Measurements from ENCODE around the gene RGS7.

Gene RGS7

GRCh38 chr1:241202401-241202800, 154.6 kb downstream of the RGS7 start:
- no peaks in the 10 kb centered on the region for H3K9me3 ChIP-seq (ENCODE audit: insufficient read depth, low read depth, low read length)
- H3K79me2 ChIP-seq (ENCODE audit: insufficient read depth, low read length), result no peaks in the 10 kb centered on the region
- TF ChIP-seq CTCF (conservative IDR thresholded peaks at IDR 0.05; ENCODE audit: low read length) (no peak), EZH2phosphoT487 (IDR thresholded peaks at IDR 0.05; ENCODE audit: borderline replicate concordance) (no peak)
- no peak overlapping the region for H2AFZ ChIP-seq (ENCODE audit: low read length)
- no peak overlapping the region for H3K9ac ChIP-seq (ENCODE audit: low read depth, low read length, poor library complexity, severe bottlenecking)
- no peaks in the 10 kb centered on the region for H3F3A ChIP-seq (ENCODE audit: low read depth)
- no peaks in the 10 kb centered on the region for H4K20me1 ChIP-seq (ENCODE audit: insufficient read depth, low read length, poor library complexity, severe bottlenecking)
- no peaks in the 10 kb centered on the region for H3K9me2 ChIP-seq (replicated peaks; ENCODE audit: low read depth, low read length)
- H3K4me2 ChIP-seq (ENCODE audit: low read depth, low read length, poor library complexity, severe bottlenecking), result no peak overlapping the region
- no peak overlapping the region for H3K4me3 ChIP-seq (ENCODE audit: low read length, poor library complexity, severe bottlenecking)
- no peaks in the 10 kb centered on the region for H3K4me1 ChIP-seq (ENCODE audit: insufficient read depth, low read length, poor library complexity, severe bottlenecking)
- H3K27me3 ChIP-seq (ENCODE audit: insufficient read depth, low read length, poor library complexity, severe bottlenecking), result no peaks in the 10 kb centered on the region
- H3K36me3 ChIP-seq (ENCODE audit: insufficient read depth, low read length), result no peaks in the 10 kb centered on the region

GRCh38 chr1:241186716-241187115, 170.3 kb downstream of the RGS7 start:
- H3K79me2 ChIP-seq (ENCODE audit: insufficient read depth, low read length), result no peaks in the 10 kb centered on the region
- no peaks in the 10 kb centered on the region for H3K9me2 ChIP-seq (replicated peaks; ENCODE audit: low read depth, low read length)
- no peak overlapping the region for H3K4me3 ChIP-seq (ENCODE audit: low read length, poor library complexity, severe bottlenecking)
- H3K9ac ChIP-seq (ENCODE audit: low read depth, low read length, poor library complexity, severe bottlenecking), result no peak overlapping the region
- TF ChIP-seq CTCF (conservative IDR thresholded peaks at IDR 0.05; ENCODE audit: low read length), result no peak
- TF ChIP-seq EZH2phosphoT487 (IDR thresholded peaks at IDR 0.05; ENCODE audit: borderline replicate concordance), result no peak
- H3K36me3 ChIP-seq (ENCODE audit: insufficient read depth, low read length), result no peaks in the 10 kb centered on the region
- H3K9me3 ChIP-seq (ENCODE audit: insufficient read depth, low read depth, low read length), result peaks cover 10% of the 10 kb centered on the region
- H3K4me1 ChIP-seq (ENCODE audit: insufficient read depth, low read length, poor library complexity, severe bottlenecking), result no peaks in the 10 kb centered on the region
- H2AFZ ChIP-seq (ENCODE audit: low read length), result no peak overlapping the region
- H4K20me1 ChIP-seq (ENCODE audit: insufficient read depth, low read length, poor library complexity, severe bottlenecking), result no peaks in the 10 kb centered on the region
- no peaks in the 10 kb centered on the region for H3F3A ChIP-seq (ENCODE audit: low read depth)
- no peaks in the 10 kb centered on the region for H3K27me3 ChIP-seq (ENCODE audit: insufficient read depth, low read length, poor library complexity, severe bottlenecking)
- no peak overlapping the region for H3K4me2 ChIP-seq (ENCODE audit: low read depth, low read length, poor library complexity, severe bottlenecking)

- no peaks in the 10 kb centered on the region for H3K9me2 ChIP-seq (replicated peaks; ENCODE audit: low read depth, low read length)
- no peaks in the 10 kb centered on the region for H3F3A ChIP-seq (ENCODE audit: low read depth)
- no peaks in the 10 kb centered on the region for H4K20me1 ChIP-seq (ENCODE audit: insufficient read depth, low read length, poor library complexity, severe bottlenecking)
- TF ChIP-seq CTCF (conservative IDR thresholded peaks at IDR 0.05; ENCODE audit: low read length) (no peak), EZH2phosphoT487 (IDR thresholded peaks at IDR 0.05; ENCODE audit: borderline replicate concordance) (no peak)
- H3K9me3 ChIP-seq (ENCODE audit: insufficient read depth, low read depth, low read length), result peaks cover 10% of the 10 kb centered on the region
- H3K27me3 ChIP-seq (ENCODE audit: insufficient read depth, low read length, poor library complexity, severe bottlenecking), result no peaks in the 10 kb centered on the region
- H2AFZ ChIP-seq (ENCODE audit: low read length), result no peak overlapping the region
- no peaks in the 10 kb centered on the region for H3K4me1 ChIP-seq (ENCODE audit: insufficient read depth, low read length, poor library complexity, severe bottlenecking)
- H3K4me3 ChIP-seq (ENCODE audit: low read length, poor library complexity, severe bottlenecking), result no peak overlapping the region
- no peak overlapping the region for H3K4me2 ChIP-seq (ENCODE audit: low read depth, low read length, poor library complexity, severe bottlenecking)
- no peaks in the 10 kb centered on the region for H3K36me3 ChIP-seq (ENCODE audit: insufficient read depth, low read length)
- H3K79me2 ChIP-seq (ENCODE audit: insufficient read depth, low read length), result no peaks in the 10 kb centered on the region
- no peak overlapping the region for H3K9ac ChIP-seq (ENCODE audit: low read depth, low read length, poor library complexity, severe bottlenecking)
These were observed 175.0 kb downstream of the RGS7 start for GRCh38 chr1:241181971-241182370.
